ENCODE results near the gene RPP30.

RPP30 gene

GRCh38 chr10:90947030-90947960, 75.5 kb downstream of the RPP30 start:
- DNase-seq = no peak

Measured in stimulated activated CD4-positive, alpha-beta T cell treated with anti-CD3 and anti-CD28 coated beads, Interleukin-2, amount 100 ng/mL, for 24 hours (primary cell).